Measurements from ENCODE around the gene DAB1.

DNA sequence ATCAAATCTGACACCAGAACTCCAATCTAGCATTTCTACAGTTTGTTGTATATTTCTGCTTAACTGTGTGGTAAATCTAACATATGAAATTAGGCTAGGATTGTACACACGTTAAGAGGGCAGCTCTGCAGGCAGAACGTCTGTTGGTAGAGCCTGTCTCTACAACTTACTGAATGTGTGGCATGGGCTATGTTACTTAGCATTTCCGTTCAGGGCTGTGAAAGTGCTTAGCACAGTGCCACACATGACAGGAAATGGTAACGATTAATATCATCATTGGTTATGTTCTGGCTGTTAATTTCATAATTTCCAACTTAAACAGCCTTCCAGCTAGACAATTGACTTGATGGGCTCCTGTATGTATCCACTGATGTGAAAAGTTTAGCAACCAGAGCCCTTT is 448.4 kb downstream of the DAB1 start:
- TF ChIP-seq, protein P1, sequence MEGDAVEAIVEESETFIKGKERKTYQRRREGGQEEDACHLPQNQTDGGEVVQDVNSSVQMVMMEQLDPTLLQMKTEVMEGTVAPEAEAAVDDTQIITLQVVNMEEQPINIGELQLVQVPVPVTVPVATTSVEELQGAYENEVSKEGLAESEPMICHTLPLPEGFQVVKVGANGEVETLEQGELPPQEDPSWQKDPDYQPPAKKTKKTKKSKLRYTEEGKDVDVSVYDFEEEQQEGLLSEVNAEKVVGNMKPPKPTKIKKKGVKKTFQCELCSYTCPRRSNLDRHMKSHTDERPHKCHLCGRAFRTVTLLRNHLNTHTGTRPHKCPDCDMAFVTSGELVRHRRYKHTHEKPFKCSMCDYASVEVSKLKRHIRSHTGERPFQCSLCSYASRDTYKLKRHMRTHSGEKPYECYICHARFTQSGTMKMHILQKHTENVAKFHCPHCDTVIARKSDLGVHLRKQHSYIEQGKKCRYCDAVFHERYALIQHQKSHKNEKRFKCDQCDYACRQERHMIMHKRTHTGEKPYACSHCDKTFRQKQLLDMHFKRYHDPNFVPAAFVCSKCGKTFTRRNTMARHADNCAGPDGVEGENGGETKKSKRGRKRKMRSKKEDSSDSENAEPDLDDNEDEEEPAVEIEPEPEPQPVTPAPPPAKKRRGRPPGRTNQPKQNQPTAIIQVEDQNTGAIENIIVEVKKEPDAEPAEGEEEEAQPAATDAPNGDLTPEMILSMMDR (IDR thresholded peaks at IDR 0.05) = no peak
- no peak for TF ChIP-seq POLR2A (IDR thresholded peaks at IDR 0.05)
- no peak for TF ChIP-seq POLR2AphosphoS5 (IDR thresholded peaks at IDR 0.05)
- no peak for TF ChIP-seq EP300 (IDR thresholded peaks at IDR 0.05)

All from sigmoid colon (tissue), 4 donors.